CD4-positive, alpha-beta T cell treated with Interleukin-15 for 1 hour (primary cell): Measurements from ENCODE around the gene CLCN1.
"Not testable (repeated sequence)": the region's sequence is repeated elsewhere in the genome, so short reads cannot be mapped to it uniquely, and the experiment has no call there.

Experiments
- DNase-seq: peaks from one replicate; pipeline ENCODE4 v3.0.0-alpha.2; 2020

CLCN1 gene

DNA sequence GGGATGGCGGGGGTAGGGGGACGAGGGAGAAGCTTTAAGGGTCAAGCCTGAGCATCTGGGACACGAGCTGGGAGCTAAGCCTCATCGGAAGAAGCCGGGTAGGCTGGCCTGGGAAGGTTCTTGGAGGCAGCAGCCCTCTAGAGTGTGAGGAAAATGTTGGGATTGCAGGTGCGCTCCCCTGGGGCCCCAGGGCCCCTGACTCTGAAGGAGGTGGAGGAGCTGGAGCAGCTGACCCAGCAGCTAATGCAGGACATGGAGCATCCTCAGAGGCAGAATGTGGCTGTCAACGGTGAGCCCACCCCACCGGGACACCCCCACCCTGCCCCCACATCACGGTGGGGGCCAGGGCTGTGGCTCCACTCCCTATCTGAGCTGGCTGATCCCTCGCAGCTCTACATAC is 72.1 kb downstream of the CLCN1 start:
- no peak for DNase-seq

GRCh38 chr7:143388491-143389101 is 72.7 kb downstream of the CLCN1 start:
- no peak for DNase-seq

DNA sequence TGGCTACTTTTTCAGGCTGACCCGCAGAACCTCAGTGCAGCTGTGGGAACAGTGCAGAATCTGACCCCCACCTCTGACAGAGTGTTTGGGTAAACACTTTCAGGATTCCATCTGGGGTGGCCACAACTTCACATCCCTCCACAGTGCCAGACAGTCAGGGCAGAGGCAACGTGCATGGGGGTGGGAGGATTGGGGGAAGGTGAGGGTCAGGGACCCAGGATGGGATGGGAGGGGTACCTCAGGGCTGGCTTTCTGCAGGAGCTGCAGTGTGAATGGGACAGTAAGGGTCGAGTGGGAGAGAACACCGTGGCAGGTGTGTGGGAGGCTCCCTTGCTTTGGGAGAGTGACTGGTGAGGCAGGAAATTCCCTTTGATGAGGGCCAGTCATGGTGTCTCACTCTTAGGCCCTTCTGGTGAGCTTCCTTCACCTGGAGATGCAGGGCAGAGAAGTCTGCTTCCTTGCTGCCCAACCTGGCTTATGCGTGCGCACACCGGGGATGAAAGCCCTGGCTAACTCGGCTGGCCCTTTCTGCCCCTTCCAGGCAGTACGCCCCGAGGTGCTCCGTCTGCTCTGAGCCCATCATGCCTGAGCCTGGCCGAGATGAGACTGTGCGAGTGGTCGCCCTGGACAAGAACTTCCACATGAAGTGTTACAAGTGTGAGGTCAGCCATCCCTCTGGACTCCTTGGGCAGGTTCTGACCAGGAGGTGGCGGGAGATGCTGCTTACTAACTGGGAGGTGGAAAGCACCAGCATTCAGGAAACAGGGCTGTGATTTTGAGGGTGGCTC is 73.6 kb downstream of the CLCN1 start:
- no peak for DNase-seq

DNA sequence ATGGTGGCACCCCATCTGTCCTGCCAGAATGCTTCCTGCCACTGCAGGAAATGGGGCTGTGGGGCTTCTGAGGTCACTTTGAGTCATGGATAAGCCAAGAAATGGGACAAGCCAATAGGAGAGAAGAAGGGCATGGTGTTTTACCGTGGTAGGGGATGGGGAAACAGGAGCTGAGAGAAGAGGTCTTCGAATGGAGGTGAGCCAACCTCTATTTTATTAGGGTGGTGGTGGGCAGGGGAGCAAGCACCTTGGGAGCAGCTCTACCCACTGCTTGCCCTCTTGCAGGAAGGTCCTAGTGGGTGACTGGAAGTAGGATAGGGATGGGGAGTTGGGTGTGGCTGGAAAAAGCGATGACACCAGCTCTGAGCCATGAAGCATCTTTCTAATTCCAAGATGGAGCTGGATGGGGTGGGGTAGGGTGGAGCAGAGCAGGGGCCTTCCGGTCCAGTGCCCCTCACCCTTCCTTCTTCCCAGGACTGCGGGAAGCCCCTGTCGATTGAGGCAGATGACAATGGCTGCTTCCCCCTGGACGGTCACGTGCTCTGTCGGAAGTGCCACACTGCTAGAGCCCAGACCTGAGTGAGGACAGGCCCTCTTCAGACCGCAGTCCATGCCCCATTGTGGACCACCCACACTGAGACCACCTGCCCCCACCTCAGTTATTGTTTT is 74.3 kb downstream of the CLCN1 start:
- DNase-seq: no peak

- DNase-seq: no peak
These were observed 74.9 kb downstream of the CLCN1 start for GRCh38 chr7:143390773-143391317.

GRCh38 chr7:143391462-143392404 is 75.8 kb downstream of the CLCN1 start:
- no peak for DNase-seq

DNA sequence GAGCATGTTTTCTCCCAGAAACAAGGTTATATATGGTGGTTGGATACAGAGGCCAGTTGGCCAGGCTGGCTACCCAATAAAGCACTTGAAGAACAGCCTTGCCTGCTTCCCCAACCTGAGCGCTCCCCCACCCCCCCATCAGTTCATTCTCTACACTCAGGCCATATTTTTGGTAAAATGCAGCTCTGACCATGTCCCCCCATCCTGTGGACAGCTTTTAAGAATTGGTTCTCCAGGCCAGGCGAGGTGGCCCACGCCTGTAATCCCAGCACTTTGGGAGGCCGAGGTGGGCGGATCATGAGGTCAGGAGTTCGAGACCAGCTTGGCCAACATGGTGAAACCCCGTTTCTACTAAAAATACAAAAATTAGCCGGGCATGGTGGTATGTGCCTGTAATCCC is 76.5 kb downstream of the CLCN1 start:
- not testable (repeated sequence) for DNase-seq

DNA sequence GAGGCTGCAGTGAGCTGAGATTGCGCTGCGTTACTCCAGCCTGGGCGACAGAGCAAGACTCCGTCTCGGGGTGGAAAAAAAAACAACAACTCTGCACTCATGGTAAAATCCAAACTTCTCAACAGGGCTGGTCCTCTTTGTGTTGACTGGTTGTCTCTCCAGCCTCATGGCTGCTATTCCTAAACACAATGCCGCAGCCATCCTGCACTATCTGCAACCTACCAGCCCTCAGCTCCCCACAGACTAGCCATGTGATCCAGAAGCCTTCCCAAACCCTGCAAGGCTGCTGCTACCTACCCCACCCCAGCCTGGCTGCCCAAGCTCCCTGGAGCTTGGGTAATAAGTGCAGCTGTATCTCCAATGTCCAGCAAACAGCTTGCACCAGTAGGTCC is 77.0 kb downstream of the CLCN1 start:
- no peak for DNase-seq

GRCh38 chr7:143393267-143394041 is 77.5 kb downstream of the CLCN1 start:
- DNase-seq: no peak

GRCh38 chr7:143394068-143394467 is 78.2 kb downstream of the CLCN1 start:
- DNase-seq: no peak

GRCh38 chr7:143394777-143395176 is 78.9 kb downstream of the CLCN1 start:
- no peak for DNase-seq

DNA sequence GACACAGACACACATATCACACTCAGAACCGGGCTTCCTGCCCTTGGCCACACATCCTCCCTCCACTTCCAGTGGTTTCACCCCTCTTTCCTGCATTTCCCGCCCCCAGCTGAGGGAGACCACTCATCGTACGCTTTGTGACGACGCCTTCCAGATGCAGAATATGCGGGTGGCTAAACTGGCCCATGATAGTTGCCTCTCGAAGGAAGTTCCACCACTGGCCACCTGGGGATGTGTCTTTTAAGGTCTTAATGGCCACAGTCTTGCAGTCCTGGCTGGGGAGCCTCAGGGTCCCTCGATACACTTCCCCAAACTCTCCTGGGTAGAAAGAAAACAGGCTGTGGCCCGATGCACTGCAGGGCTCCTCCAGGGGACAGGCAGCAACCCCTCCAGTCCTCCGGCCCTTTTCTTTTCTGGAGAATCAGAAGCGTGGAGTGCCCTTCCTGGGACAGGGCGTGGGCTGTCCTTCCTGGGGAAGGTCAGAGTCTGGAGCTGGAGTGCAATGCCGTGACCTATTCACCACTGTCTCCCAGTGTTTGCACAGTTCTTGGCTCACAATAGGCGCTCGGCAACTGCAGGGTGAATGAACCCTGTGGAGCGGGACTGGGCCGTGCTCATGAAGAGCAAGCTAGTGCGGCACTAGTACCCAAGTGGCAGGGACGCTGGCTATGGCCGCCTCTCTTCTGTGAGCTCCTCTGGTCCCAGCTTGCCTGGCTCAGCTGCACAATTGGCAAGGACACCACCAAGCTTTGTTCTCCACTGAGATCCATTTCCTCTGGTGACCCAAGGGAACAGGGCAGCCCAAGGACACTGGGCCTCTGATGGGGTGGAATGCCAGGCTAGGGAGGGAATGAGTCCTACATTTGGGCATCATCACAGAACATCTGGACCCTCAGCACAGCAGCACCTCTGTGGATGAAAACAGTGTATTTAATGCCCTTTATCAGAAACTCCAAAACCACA is 79.6 kb downstream of the CLCN1 start:
- DNase-seq: no peak

DNA sequence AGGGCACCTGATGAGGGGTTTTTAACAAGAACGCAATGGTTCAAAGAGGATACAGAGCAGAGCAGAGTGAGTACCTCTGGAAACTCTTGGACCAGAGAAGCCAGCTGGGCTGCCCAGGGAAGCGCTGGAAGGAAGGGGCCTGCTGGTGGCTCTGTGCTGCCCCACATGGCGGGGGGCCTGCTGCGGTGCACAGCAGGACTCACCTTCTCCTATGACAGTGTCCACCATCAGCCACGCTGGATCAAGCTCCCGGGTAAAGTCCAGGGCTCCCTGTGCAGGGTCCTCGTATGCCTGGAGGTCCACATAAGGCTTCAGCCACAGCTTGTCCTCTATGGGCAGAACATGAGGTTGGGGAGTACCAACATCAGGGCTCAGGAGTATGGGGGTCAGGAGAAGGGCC is 80.3 kb downstream of the CLCN1 start:
- no peak for DNase-seq

- no peak for DNase-seq
These were observed 81.0 kb downstream of the CLCN1 start for GRCh38 chr7:143396625-143397556.

GRCh38 chr7:143397710-143398530 is 82.0 kb downstream of the CLCN1 start:
- DNase-seq: no peak

GRCh38 chr7:143398616-143399015 is 82.7 kb downstream of the CLCN1 start:
- no peak for DNase-seq

DNA sequence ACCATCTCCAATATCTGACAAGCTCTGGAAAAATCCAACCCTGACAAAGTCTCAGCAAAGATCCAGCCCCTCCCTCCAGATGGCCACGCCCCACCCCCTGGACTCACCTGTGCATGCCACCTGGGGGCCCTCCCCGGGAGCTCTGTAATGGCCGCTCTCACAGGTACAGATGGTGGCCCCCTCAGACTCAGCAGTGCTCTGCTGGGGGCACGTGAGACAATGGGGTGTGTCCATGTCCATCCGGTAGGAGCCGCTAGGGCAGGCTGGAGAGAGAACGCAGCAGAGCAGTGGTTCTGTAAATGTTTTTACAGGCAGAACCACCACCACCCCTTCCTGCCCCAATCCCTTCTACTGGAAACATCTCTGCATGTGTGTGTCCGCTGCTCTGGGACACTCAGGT is 83.2 kb downstream of the CLCN1 start:
- DNase-seq: no peak

- no peak for DNase-seq
These were observed 83.7 kb downstream of the CLCN1 start for GRCh38 chr7:143399642-143400041.

DNA sequence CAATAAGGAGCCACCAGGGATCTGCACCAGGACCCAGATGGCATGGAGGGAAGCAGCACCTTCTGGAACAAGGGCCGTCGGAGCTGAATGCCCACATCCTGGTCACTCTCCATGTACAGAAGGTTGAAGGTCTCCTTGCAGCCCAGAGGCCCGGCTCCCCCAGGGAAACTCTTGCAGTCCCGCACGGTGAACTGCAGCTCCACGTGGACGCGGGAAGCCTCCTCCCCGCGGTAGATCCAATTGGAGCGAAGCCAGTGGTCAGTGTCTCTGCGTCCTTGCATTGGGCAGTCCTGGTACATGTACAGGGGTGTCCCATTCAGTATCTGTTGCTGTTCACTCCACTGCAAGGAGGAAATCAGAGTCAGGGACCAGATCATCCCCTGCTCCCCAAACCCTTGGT is 85.4 kb downstream of the CLCN1 start:
- DNase-seq: no peak
